ENCODE measurements around the gene RIOX2. TPM values are rescaled to one million over a fixed set of nuclear protein-coding genes. Genes with fewer than 3 reads are reported as not detected.
"Not testable (repeated sequence)": the region's sequence is repeated elsewhere in the genome, so short reads cannot be mapped to it uniquely, and the experiment has no call there.

Gene RIOX2
- polyA plus RNA-seq, 1 donor from 2014 or later: 0.48 TPM

DNA sequence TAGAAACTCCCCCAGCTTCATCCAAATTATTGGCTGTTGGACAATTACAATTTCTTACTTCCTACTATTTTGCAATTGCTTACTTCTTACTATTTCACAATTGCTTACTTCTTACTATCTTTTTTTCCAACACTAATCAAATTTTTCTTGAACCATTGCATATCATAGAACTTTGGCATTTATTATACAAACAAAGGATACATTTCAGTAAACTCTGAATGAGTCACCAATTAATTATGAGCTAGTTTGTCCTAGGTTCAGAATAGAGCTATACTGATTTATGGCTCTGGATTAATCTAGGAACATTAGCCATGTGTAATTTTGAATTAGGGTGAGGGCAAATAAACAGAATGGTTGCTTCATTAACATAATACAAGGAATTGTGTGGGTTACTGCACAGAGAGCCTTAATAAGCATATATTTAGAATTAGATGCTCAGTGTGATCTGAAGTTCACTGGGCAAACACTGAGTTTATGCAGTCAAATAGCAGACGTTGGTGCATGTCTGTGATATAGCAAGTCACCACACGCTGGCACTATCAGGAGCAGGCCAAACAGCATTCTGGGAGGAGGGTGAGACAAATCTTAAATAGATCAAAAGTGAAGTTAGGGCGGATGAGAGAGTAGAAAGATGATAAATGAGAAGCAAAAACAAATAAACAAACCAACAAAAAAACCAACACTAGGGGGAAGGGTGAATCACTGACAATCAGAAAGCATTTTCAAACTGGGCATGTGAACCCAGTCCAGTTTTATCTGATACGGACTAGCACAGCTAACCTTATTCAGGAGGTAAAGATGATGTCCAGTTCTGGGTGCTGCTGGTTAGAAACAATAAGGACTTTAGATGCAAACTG, 41.4 kb upstream of the RIOX2 start:
- H3K9ac ChIP-seq (ENCODE audit: low read length): no peak overlapping the region
- H3K4me3 ChIP-seq (ENCODE audit: low read length): no peak overlapping the region
- H3K27me3 ChIP-seq (ENCODE audit: insufficient read depth, low read depth, low read length): no peaks in the 10 kb centered on the region
- no peaks in the 10 kb centered on the region for H3K9me3 ChIP-seq (ENCODE audit: low read length)
- H3K4me2 ChIP-seq (ENCODE audit: low read length): no peak overlapping the region
- no peaks in the 10 kb centered on the region for H4K20me1 ChIP-seq (ENCODE audit: insufficient read depth)
- TF ChIP-seq RAD21 (conservative IDR thresholded peaks at IDR 0.05) (no peak), POLR2AphosphoS5 (IDR thresholded peaks at IDR 0.05) (no peak), EZH2 (IDR thresholded peaks at IDR 0.05; ENCODE audit: borderline replicate concordance, insufficient read depth, low read length, poor library complexity, severe bottlenecking) (no peak), TAF1 (IDR thresholded peaks at IDR 0.05; ENCODE audit: low read depth) (no peak), SMC3 (conservative IDR thresholded peaks at IDR 0.05; ENCODE audit: poor library complexity) (no peak)
- TF ChIP-seq, protein P1, sequence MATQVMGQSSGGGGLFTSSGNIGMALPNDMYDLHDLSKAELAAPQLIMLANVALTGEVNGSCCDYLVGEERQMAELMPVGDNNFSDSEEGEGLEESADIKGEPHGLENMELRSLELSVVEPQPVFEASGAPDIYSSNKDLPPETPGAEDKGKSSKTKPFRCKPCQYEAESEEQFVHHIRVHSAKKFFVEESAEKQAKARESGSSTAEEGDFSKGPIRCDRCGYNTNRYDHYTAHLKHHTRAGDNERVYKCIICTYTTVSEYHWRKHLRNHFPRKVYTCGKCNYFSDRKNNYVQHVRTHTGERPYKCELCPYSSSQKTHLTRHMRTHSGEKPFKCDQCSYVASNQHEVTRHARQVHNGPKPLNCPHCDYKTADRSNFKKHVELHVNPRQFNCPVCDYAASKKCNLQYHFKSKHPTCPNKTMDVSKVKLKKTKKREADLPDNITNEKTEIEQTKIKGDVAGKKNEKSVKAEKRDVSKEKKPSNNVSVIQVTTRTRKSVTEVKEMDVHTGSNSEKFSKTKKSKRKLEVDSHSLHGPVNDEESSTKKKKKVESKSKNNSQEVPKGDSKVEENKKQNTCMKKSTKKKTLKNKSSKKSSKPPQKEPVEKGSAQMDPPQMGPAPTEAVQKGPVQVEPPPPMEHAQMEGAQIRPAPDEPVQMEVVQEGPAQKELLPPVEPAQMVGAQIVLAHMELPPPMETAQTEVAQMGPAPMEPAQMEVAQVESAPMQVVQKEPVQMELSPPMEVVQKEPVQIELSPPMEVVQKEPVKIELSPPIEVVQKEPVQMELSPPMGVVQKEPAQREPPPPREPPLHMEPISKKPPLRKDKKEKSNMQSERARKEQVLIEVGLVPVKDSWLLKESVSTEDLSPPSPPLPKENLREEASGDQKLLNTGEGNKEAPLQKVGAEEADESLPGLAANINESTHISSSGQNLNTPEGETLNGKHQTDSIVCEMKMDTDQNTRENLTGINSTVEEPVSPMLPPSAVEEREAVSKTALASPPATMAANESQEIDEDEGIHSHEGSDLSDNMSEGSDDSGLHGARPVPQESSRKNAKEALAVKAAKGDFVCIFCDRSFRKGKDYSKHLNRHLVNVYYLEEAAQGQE (IDR thresholded peaks at IDR 0.05; ENCODE audit: borderline replicate concordance): no peak
- TF ChIP-seq, protein P2, sequence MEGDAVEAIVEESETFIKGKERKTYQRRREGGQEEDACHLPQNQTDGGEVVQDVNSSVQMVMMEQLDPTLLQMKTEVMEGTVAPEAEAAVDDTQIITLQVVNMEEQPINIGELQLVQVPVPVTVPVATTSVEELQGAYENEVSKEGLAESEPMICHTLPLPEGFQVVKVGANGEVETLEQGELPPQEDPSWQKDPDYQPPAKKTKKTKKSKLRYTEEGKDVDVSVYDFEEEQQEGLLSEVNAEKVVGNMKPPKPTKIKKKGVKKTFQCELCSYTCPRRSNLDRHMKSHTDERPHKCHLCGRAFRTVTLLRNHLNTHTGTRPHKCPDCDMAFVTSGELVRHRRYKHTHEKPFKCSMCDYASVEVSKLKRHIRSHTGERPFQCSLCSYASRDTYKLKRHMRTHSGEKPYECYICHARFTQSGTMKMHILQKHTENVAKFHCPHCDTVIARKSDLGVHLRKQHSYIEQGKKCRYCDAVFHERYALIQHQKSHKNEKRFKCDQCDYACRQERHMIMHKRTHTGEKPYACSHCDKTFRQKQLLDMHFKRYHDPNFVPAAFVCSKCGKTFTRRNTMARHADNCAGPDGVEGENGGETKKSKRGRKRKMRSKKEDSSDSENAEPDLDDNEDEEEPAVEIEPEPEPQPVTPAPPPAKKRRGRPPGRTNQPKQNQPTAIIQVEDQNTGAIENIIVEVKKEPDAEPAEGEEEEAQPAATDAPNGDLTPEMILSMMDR (IDR thresholded peaks at IDR 0.05; ENCODE audit: poor library complexity, severe bottlenecking): no peak
- no peaks in the 10 kb centered on the region for H3K9me2 ChIP-seq (ENCODE audit: insufficient read depth, low read length)
- H3F3A ChIP-seq (ENCODE audit: insufficient read depth, low read length, poor library complexity, severe bottlenecking): no peaks in the 10 kb centered on the region
- no peaks in the 10 kb centered on the region for H3K36me3 ChIP-seq (ENCODE audit: insufficient read depth, low read length)
- no peak overlapping the region for H3K27ac ChIP-seq (ENCODE audit: low read length)
- H3K79me2 ChIP-seq (replicated peaks; ENCODE audit: insufficient read depth, low read length): no peaks in the 10 kb centered on the region
- H2AFZ ChIP-seq (ENCODE audit: low read depth, low read length): no peak overlapping the region

DNA sequence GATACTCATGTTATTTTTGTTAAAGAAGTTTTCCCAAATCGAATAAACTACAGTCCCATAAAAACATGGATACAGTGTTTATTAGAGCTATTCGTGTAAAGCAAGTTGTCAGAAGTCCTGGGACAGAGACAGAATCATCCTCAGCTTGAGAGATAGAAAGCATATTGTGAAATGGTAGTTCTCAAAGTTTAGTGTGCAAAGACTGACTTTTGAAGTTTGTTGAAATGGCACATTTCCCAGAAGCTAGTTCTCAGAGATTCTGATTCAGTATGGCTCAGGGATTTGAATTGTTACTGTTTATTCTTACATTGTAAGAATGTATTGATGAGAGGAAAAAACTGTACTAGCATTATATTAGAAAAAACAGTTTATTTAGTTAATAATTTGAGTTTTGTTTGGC, 40.7 kb upstream of the RIOX2 start:
- Histone ChIP-seq H3K9ac (ENCODE audit: low read length) (no peak overlapping the region), H3K4me2 (ENCODE audit: low read length) (no peak overlapping the region), H3K27ac (ENCODE audit: low read length) (no peak overlapping the region), H3K9me2 (ENCODE audit: insufficient read depth, low read length) (no peaks in the 10 kb centered on the region), H3K79me2 (replicated peaks; ENCODE audit: insufficient read depth, low read length) (no peaks in the 10 kb centered on the region), H2AFZ (ENCODE audit: low read depth, low read length) (no peak overlapping the region), H3K4me3 (ENCODE audit: low read length) (no peak overlapping the region), H3K9me3 (ENCODE audit: low read length) (no peaks in the 10 kb centered on the region), H3F3A (ENCODE audit: insufficient read depth, low read length, poor library complexity, severe bottlenecking) (no peaks in the 10 kb centered on the region), H3K27me3 (ENCODE audit: insufficient read depth, low read depth, low read length) (no peaks in the 10 kb centered on the region), H4K20me1 (ENCODE audit: insufficient read depth) (no peaks in the 10 kb centered on the region), H3K36me3 (ENCODE audit: insufficient read depth, low read length) (no peaks in the 10 kb centered on the region)
- TF ChIP-seq EP300 (conservative IDR thresholded peaks at IDR 0.05; ENCODE audit: poor library complexity, severe bottlenecking): no peak
- no peak for TF ChIP-seq EZH2 (IDR thresholded peaks at IDR 0.05; ENCODE audit: borderline replicate concordance, insufficient read depth, low read length, poor library complexity, severe bottlenecking)
- TF ChIP-seq, protein P2 (IDR thresholded peaks at IDR 0.05; ENCODE audit: poor library complexity, severe bottlenecking): no peak
- TF ChIP-seq TAF1 (IDR thresholded peaks at IDR 0.05; ENCODE audit: low read depth): no peak
- no peak for TF ChIP-seq POLR2AphosphoS5 (IDR thresholded peaks at IDR 0.05)
- no peak for TF ChIP-seq SMC3 (conservative IDR thresholded peaks at IDR 0.05; ENCODE audit: poor library complexity)
- TF ChIP-seq, protein P1 (IDR thresholded peaks at IDR 0.05; ENCODE audit: borderline replicate concordance): no peak
- TF ChIP-seq MXI1 (conservative IDR thresholded peaks at IDR 0.05; ENCODE audit: poor library complexity, severe bottlenecking): no peak
- TF ChIP-seq RAD21 (conservative IDR thresholded peaks at IDR 0.05): no peak

DNA sequence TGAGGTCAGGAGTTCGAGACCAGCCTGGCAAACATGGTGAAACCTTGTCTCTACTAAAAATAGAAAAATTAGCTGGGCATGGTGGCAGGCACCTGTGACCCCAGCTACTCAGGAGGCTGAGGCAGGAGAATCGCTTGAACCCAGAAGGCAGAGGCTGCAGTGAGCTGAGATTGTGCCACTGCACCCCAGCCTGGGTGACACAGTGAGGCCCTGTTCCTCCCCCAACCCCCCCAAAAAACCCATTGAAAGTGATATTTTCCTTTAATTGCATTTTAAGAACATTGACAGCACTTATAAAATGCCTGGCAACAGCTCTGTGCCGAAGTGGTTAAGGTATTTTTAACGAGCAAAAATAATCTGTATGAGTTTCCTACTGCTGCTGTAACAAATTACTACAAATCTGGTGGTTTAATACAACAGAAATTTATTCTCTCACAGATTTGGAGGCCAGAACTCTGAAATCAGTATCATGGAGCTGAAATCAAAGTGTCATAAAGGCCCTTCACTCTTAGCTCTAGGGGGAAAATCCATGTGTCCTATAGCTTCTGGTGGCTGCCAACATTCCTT, 38.7 kb upstream of the RIOX2 start:
- H3K9me3 ChIP-seq (ENCODE audit: low read length); H3K79me2 ChIP-seq (replicated peaks; ENCODE audit: insufficient read depth, low read length); H4K20me1 ChIP-seq (ENCODE audit: insufficient read depth); H3K27me3 ChIP-seq (ENCODE audit: insufficient read depth, low read depth, low read length); H3K9me2 ChIP-seq (ENCODE audit: insufficient read depth, low read length); H3K27ac ChIP-seq (ENCODE audit: low read length); H3K4me3 ChIP-seq (ENCODE audit: low read length); H3K4me2 ChIP-seq (ENCODE audit: low read length); H2AFZ ChIP-seq (ENCODE audit: low read depth, low read length); H3K9ac ChIP-seq (ENCODE audit: low read length); H3F3A ChIP-seq (ENCODE audit: insufficient read depth, low read length, poor library complexity, severe bottlenecking); H3K36me3 ChIP-seq (ENCODE audit: insufficient read depth, low read length): not testable (repeated sequence)

Data from neural cell (in vitro differentiated cells).